ENCODE measurements around the gene DAAM2. TPM values are rescaled to one million over a fixed set of nuclear protein-coding genes. Genes with fewer than 3 reads are reported as not detected.

Gene DAAM2
- total and polyA plus RNA-seq, 4 donors: 1.9 to 17.0 (median 4.4) TPM

GRCh38 chr6:39887692-39888450, 95.7 kb downstream of the DAAM2 start:
- no peak overlapping the region for H3K9ac ChIP-seq (ENCODE audit: low read depth in 1 of 2, low read length in 2 of 2)
- H3K9me3 ChIP-seq (ENCODE audit: control insufficient read depth in 4 of 4, low read length in 3 of 4): no peaks in the 10 kb centered on the region
- H3K27me3 ChIP-seq (ENCODE audit: control insufficient read depth in 4 of 4, insufficient read depth in 4 of 4, low read length in 3 of 4): no peaks in the 10 kb centered on the region
- TF ChIP-seq JUND (IDR thresholded peaks at IDR 0.05) (peak in 1 of 2 donors; percentile 57), TAF1 (conservative IDR thresholded peaks at IDR 0.05) (no peak), EGR1 (IDR thresholded peaks at IDR 0.05; ENCODE audit: low read depth in 2 of 2) (no peak), GABPA (IDR thresholded peaks at IDR 0.05 in 1 of 2, conservative IDR thresholded peaks at IDR 0.05 in 1 of 2) (no peak), RAD21 (IDR thresholded peaks at IDR 0.05) (peak in 1 of 2 donors; percentile 23), FOXA1 (IDR thresholded peaks at IDR 0.05) (no peak), FOXA2 (IDR thresholded peaks at IDR 0.05) (no peak), SP1 (IDR thresholded peaks at IDR 0.05) (peak; percentile 6), ATF3 (IDR thresholded peaks at IDR 0.05) (no peak), NR2F2 (IDR thresholded peaks at IDR 0.05) (peak; percentile 90), HNF4A (conservative IDR thresholded peaks at IDR 0.05) (no peak), ZBTB33 (IDR thresholded peaks at IDR 0.05) (no peak), CTCF (IDR thresholded peaks at IDR 0.05; ENCODE audit: low read depth, low read length, missing input control) (no peak), RXRA (IDR thresholded peaks at IDR 0.05) (peak in 1 of 2 donors; percentile 15), MAX (IDR thresholded peaks at IDR 0.05) (no peak)
- H3K4me3 ChIP-seq (ENCODE audit: low read depth in 1 of 3, low read length in 3 of 3): no peak overlapping the region
- H3K4me1 ChIP-seq (ENCODE audit: control insufficient read depth in 4 of 4, insufficient read depth in 4 of 4, low read length in 3 of 4): no peaks in the 10 kb centered on the region
- H3K27ac ChIP-seq (ENCODE audit: low read depth in 1 of 2, low read length in 2 of 2): peak overlapping the region in 1 of 2 donors; percentile 10
- 60% methylated on average over 14 of the region's 14 CpGs for WGBS
- no peak for DNase-seq (ENCODE audit: low spot score)
- H3K36me3 ChIP-seq (ENCODE audit: control insufficient read depth in 4 of 4, insufficient read depth in 3 of 4, low read depth in 1 of 4, low read length in 3 of 4): no peaks in the 10 kb centered on the region

- no peak for DNase-seq (ENCODE audit: low spot score)
- Histone ChIP-seq H3K36me3 (ENCODE audit: control insufficient read depth in 4 of 4, insufficient read depth in 3 of 4, low read depth in 1 of 4, low read length in 3 of 4) (no peaks in the 10 kb centered on the region), H3K4me1 (ENCODE audit: control insufficient read depth in 4 of 4, insufficient read depth in 4 of 4, low read length in 3 of 4) (no peaks in the 10 kb centered on the region), H3K9me3 (ENCODE audit: control insufficient read depth in 4 of 4, low read length in 3 of 4) (no peaks in the 10 kb centered on the region), H3K4me3 (ENCODE audit: low read depth in 1 of 3, low read length in 3 of 3) (no peak overlapping the region), H3K9ac (ENCODE audit: low read depth in 1 of 2, low read length in 2 of 2) (no peak overlapping the region), H3K27me3 (ENCODE audit: control insufficient read depth in 4 of 4, insufficient read depth in 4 of 4, low read length in 3 of 4) (no peaks in the 10 kb centered on the region), H3K27ac (ENCODE audit: low read depth in 1 of 2, low read length in 2 of 2) (no peak overlapping the region)
- TF ChIP-seq RAD21 (IDR thresholded peaks at IDR 0.05): peak; percentile 10 to 24
- TF ChIP-seq CTCF (IDR thresholded peaks at IDR 0.05; ENCODE audit: low read depth, low read length, missing input control): no peak
- WGBS: 82% methylated on average over 2 of the region's 2 CpGs
Measured at GRCh38 chr6:39889229-39889628, 97.1 kb downstream of the DAAM2 start.

All from liver (tissue), 9 donors.